LNCAP (cell line): Measurements from ENCODE around the gene TRAPPC3.

Source experiments
- CTCF ChIP-seq: fragments of 450-650 bp; IDR thresholded peaks from 2 replicates; pipeline ENCODE4 v1.5.1; 2017; ENCODE audit warnings: mild to moderate bottlenecking

The TRAPPC3 gene

GRCh38 chr1:36151134-36151844, 2.0 kb upstream of the TRAPPC3 start:
- no peak for TF ChIP-seq CTCF

- no peak for TF ChIP-seq CTCF
These were observed 1.2 kb upstream of the TRAPPC3 start for GRCh38 chr1:36150296-36151133.

GRCh38 chr1:36149973-36150295, 648 bp upstream of the TRAPPC3 start:
- no peak for TF ChIP-seq CTCF

- TF ChIP-seq CTCF, result no peak
These were observed 457 bp downstream of the TRAPPC3 start for GRCh38 chr1:36148821-36149236.

- no peak for TF ChIP-seq CTCF
These were observed 4.9 kb downstream of the TRAPPC3 start for GRCh38 chr1:36144413-36144812.

- no peak for TF ChIP-seq CTCF
These were observed 5.9 kb downstream of the TRAPPC3 start for GRCh38 chr1:36143424-36143823.

GRCh38 chr1:36142121-36142520, 7.2 kb downstream of the TRAPPC3 start:
- TF ChIP-seq CTCF, result no peak
